ENCODE data around the gene CGN. TPM values are rescaled to one million over a fixed set of nuclear protein-coding genes. Genes with fewer than 3 reads are reported as not detected.

Gene CGN
- total and polyA plus RNA-seq, 3 experiments from 2014 or later, result 0.36 to 1.6 (median 1.1) TPM

Other genes with a start within 250 kb of the CGN start
- gene ZNF687, start 229.1 kb upstream of the CGN start, total RNA-seq, result 10 to 100 TPM; 23.8 to 26.5 TPM
- gene ZNF687, start 229.1 kb upstream of the CGN start, polyA plus RNA-seq, result 1.6 TPM
- gene PI4KB, start 184.0 kb upstream of the CGN start, total RNA-seq, result 10 to 100 TPM; 59.9 to 65.5 TPM
- gene PI4KB, start 184.0 kb upstream of the CGN start, polyA plus RNA-seq, result 67.5 TPM
- 10 to 100 TPM; 77.2 to 77.4 TPM for gene RFX5, start 164.1 kb upstream of the CGN start, total RNA-seq
- 38.0 TPM for gene RFX5, start 164.1 kb upstream of the CGN start, polyA plus RNA-seq
- gene SELENBP1, start 138.7 kb upstream of the CGN start, total RNA-seq, result not detected
- gene SELENBP1, start 138.7 kb upstream of the CGN start, polyA plus RNA-seq, result not detected
- 100 to 1,000 TPM; 479 to 492 TPM for gene PSMB4, start 111.8 kb upstream of the CGN start, total RNA-seq
- 60.1 TPM for gene PSMB4, start 111.8 kb upstream of the CGN start, polyA plus RNA-seq
- 10 to 100 TPM; 60.1 to 65.3 TPM for gene POGZ, start 51.9 kb upstream of the CGN start, total RNA-seq
- 11.3 TPM for gene POGZ, start 51.9 kb upstream of the CGN start, polyA plus RNA-seq
- 1 to 10 TPM; 2.0 to 2.3 TPM for gene TUFT1, start 28.9 kb downstream of the CGN start, total RNA-seq
- gene TUFT1, start 28.9 kb downstream of the CGN start, polyA plus RNA-seq, result 1.8 TPM
- gene SNX27, start 100.7 kb downstream of the CGN start, total RNA-seq, result 10 to 100 TPM; 30.1 to 32.1 TPM
- gene SNX27, start 100.7 kb downstream of the CGN start, polyA plus RNA-seq, result 13.7 TPM
- gene CELF3, start 205.4 kb downstream of the CGN start, total RNA-seq, result not detected
- not detected for gene CELF3, start 205.4 kb downstream of the CGN start, polyA plus RNA-seq
- gene RIIAD1, start 210.1 kb downstream of the CGN start, total RNA-seq, result not detected
- not detected for gene RIIAD1, start 210.1 kb downstream of the CGN start, polyA plus RNA-seq

Measured in CD8-positive, alpha-beta memory T cell (primary cell).